ENCODE measurements around the gene DEAF1. TPM values are rescaled to one million over a fixed set of nuclear protein-coding genes. Genes with fewer than 3 reads are reported as not detected.

The DEAF1 gene
- total RNA-seq, 1 experiment from 2014 or later: 33.9 TPM

- H3K27ac ChIP-seq (ENCODE audit: low read depth, low read length): no peak within 1 kb of the TSS
- no peak within 1 kb of the TSS for H3K4me3 ChIP-seq (replicated peaks in 1 of 2; ENCODE audit: low read depth in 1 of 2, low read length in 2 of 2)
- ChIA-PET RAD21 (ENCODE audit: low non-redundant PET in 1 of 2, low total read pairs in 2 of 2, uncharacterized antibody in 2 of 2, unreplicated experiment in 2 of 2) (no interaction called here), CTCF (no interaction called here), POLR2A (no interaction called here)
- H3K9me2 ChIP-seq (ENCODE audit: insufficient read depth): no peaks in the 10 kb centered on the region
- H3K36me3 ChIP-seq (ENCODE audit: control insufficient read depth in 1 of 2, insufficient read depth in 2 of 2, low read length in 2 of 2): no peaks in the 10 kb centered on the region; a peak in 1 of 4 replicates
- ATAC-seq: no peak
- H4K20me1 ChIP-seq (ENCODE audit: insufficient read depth): no peaks in the 10 kb centered on the region
- no peaks in the 10 kb centered on the region for H3K9me3 ChIP-seq (ENCODE audit: control insufficient read depth in 1 of 2, insufficient read depth in 1 of 2, low read depth in 1 of 2, low read length in 2 of 2)
- H2AFZ ChIP-seq (ENCODE audit: low read depth, low read length, poor library complexity, severe bottlenecking): no peak within 1 kb of the TSS
- BruUV-seq (replicated peaks): no TSS peak
- H3K27me3 ChIP-seq (ENCODE audit: insufficient read depth, low read length): no peaks in the 10 kb centered on the region
- TF ChIP-seq POLR2AphosphoS5 (IDR thresholded peaks at IDR 0.05; ENCODE audit: low read depth, low read length) (no peak), SIN3A (IDR thresholded peaks at IDR 0.05; ENCODE audit: low read depth) (no peak), EZH2phosphoT487 (IDR thresholded peaks at IDR 0.05; ENCODE audit: borderline replicate concordance) (no peak), TCF7L2 (IDR thresholded peaks at IDR 0.05; ENCODE audit: borderline replicate concordance, extremely low read depth, insufficient read depth, insufficient read length) (no peak), CBX3 (IDR thresholded peaks at IDR 0.05; ENCODE audit: low read depth) (no peak), CEBPB (IDR thresholded peaks at IDR 0.05; ENCODE audit: low read depth) (no peak), JUND (IDR thresholded peaks at IDR 0.05) (no peak), SRF (IDR thresholded peaks at IDR 0.05; ENCODE audit: low read depth) (no peak), EZH2 (IDR thresholded peaks at IDR 0.05) (no peak), SP1 (IDR thresholded peaks at IDR 0.05; ENCODE audit: low read depth) (no peak), ZNF274 (IDR thresholded peaks at IDR 0.05; ENCODE audit: low read depth, low read length) (no peak), REST (IDR thresholded peaks at IDR 0.05; ENCODE audit: low read depth) (no peak)
- H3K4me1 ChIP-seq (ENCODE audit: control insufficient read depth in 1 of 2, insufficient read depth in 2 of 2, low read length in 2 of 2): no peaks in the 10 kb centered on the region
- no peak within 1 kb of the TSS for H3K4me2 ChIP-seq (ENCODE audit: low read length)
- no peaks in the 10 kb centered on the region for H3K79me2 ChIP-seq (ENCODE audit: insufficient read depth, low read length)
- DNase-seq (ENCODE audit: low read depth, low spot score): no peak
- intact Hi-C loops (cut with micrococcal nuclease): no loop called here
- no peak within 1 kb of the TSS for H3K9ac ChIP-seq (ENCODE audit: low read length)
Observed at GRCh38 chr11:636511-637332, 58.3 kb downstream of the DEAF1 start, which contains the start of gene DRD4. DRD4 (plus strand) TSS chr11:637269; CDS start chr11:637305, 36 bp downstream.

All from HCT116 (cell line).